NCI-H1930 (cell line): ENCODE results near the gene GZMA.

Experiments
- DNase-seq, 2 experiments: peaks; one replicate each; lab custom pipeline; 2025; lab: John Stamatoyannopoulos, UW

Gene GZMA

GRCh38 chr5:55110217-55110616, 7.8 kb downstream of the GZMA start:
- no peak for DNase-seq

- DNase-seq = no peak
Observed at GRCh38 chr5:55113327-55113726, 10.9 kb downstream of the GZMA start.

DNA sequence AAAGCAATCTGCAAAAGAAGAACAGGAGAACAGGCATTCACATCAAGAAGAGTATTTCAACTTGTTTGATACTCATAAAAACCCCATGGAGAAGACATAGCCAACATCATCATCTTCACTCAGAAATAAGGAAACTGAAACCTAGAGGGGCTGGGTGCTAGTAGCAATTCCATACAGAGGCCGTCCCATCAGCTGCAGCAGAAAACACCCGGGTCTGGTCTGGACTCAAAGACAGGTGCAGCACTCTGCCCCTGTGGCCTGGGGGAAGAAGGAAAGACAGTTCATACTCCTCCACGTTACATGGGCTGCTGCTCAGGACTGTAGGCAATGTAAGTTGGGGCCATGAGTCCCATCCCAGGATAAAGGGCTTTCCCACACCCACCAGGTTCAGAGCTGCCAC, 11.6 kb downstream of the GZMA start:
- DNase-seq = no peak

GRCh38 chr5:55123365-55123764, 20.9 kb downstream of the GZMA start:
- no peak for DNase-seq

GRCh38 chr5:55134053-55134722, 31.7 kb downstream of the GZMA start:
- DNase-seq = no peak

DNA sequence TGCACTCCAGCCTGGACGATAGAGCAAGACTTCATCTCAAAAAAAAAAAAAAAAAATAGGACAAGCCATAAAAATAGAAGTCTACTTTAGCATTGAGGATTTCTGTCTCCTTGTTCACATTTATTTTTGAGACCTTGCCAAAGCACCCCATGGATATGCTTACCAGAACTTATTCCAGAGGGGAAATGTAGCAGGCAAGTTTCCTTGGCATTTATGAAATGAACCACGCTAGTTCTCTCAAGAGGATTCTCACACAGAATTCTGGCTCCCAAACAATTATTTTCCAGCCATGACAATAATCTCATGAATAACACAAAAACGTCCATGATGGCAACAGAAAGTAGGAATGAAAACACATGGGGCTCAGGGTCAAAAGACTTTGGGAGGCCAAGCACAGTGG, 34.1 kb downstream of the GZMA start:
- no peak for DNase-seq

DNA sequence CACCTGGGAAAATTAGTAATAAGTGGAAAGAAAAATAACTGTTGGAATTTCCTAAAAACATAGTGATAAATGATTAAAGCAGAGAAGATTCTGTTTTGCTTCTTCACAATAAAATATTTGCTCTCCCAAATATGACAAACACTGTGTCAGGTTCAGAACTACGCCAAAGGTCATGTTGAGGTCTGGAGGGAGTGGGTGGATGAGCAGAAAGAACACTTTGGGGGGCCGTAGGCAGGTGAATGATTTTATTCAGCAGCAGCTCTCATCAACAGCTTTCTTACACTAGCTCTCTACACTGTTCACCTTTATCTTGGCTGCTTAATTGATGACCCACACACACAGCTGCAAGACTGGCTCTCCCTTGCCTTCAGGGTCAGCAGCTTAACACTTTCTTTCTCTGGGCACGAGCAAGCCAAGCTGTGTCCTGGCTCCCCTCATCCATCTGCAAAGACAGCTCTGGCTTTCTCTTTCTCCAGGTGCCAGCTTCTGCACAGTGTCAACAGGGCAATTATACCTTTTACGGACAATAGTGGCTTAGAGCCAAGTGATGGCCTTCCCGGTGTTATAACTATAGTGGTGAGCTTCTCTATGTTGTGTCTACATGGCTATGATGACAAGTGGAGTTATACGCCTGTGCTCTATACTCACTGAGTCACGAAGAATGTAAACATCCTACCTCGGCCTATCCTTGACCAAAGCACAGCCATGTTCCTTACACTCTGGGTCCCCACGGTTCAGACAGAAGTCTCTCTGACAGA, 38.6 kb downstream of the GZMA start:
- no peak for DNase-seq

GRCh38 chr5:55141945-55142690, 39.7 kb downstream of the GZMA start:
- no peak for DNase-seq

DNA sequence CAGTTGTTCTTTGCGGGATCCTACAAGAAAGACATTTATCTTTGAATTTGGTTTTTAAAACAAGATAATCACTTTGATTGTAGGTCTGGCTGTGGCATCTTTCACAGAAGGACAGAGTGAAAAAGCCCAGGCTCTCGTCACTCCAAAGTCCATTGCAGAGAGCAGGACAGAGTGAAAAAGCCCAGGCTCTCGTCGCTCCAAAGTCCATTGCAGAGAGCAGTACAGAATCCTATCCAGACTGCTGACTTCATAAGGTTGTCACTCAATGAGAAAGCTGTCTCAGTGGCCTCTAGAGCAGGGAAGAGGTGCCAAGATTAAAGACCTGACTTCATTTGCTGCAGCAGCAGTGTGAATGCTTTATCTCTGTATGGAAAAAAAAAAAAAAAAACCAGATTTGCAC, 41.2 kb downstream of the GZMA start:
- no peak for DNase-seq

- DNase-seq = no peak
Observed at GRCh38 chr5:55146080-55146479, 43.6 kb downstream of the GZMA start.

DNA sequence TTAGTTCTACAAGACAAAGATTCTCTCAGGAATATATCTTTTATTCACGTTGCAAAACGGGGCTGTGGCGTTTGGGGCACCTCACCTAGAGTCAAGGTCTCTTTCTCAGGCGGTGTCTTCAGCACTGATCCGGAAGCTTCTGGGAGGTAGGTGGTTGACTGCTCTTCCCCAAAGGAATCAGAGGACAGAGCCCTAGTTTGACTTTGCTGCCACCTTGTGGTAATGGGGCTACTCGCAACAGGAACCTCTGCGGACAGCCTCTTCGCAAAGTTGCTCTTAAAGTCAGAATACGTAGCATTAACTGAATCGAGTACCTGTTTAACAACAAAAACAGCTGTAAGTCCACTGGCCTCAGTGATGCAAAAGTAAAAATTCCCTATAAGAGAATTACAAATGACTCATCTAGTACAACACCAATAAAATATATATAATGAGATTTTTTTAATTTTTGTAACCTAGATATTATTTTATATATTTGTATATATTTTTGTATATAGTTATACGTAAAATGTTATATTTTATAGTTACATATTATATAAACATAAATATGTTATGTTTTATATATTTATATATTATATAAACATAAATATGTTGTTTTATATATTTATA, 44.2 kb downstream of the GZMA start:
- peak; percentile 47 to 66 for DNase-seq

DNA sequence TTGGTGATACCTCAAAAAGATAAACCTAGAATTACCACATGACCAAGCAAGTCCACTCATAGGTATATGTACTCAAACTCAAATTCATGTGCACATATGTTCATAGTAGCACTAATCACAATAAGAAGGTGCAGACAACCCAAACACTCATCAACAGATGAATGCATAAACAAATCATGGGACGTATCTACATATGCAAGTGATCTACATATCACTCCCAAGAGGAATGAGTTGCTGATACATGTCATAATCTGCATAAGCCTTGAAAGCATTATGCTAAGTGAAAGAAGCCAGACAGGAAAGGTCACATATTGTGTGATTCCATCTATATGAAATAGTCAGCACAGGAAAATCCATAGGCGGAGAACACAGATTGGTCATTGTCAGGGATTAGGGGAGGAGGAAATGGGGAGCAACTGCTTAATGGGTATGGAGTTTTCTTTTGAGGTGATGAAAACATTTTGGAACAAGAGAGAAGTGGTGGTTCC, 46.9 kb downstream of the GZMA start:
- DNase-seq = no peak

DNA sequence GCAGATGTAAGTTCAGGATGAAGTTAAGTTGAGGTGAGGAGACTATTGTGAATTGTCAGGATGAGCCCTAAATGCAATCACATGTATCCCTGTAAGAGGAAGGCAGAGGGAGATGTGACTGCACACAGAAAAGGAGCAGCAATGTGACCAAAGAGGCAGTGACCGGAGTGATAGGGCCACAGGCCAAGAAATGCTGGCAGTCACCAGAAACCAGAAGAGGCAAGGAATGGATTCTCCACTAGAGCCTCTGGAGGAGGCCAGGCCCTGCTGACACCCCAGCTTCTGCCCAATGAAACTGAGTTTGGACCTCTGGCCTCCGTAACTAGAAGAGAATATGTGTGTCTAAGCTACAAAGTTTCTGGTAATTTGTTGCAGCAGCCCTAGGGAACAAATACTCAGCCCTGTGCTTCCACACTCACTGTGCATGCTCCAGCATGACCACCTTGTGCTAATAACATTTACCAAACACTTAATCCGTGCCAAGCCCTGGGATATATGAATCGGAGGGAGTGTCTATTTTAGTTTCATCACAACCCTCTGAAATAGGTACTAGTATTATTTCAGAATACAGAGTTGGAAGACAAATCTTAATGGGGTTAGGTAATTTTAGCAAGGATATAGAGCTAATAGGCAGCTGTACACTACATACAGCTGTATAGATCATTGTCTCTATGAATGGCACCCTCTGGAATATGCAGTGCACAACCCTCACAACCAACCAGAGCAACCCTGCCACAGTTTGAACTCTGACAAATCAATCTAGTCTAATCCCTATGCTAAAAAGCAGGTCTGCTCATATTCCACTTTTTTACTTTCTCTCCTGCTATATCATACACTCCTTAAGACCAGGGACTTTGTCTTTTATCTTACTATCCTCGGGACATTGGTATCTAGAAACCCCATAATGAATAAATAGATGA, 49.7 kb downstream of the GZMA start:
- DNase-seq = no peak

GRCh38 chr5:55154873-55155272, 52.4 kb downstream of the GZMA start:
- no peak for DNase-seq
